NK-92 (cell line): ENCODE data around the gene ELAC2.

Experiments used
- DNase-seq: peaks from one replicate; lab custom pipeline; 2025; ENCODE audit not compliant: unreplicated experiment; lab: John Stamatoyannopoulos, UW

Gene ELAC2

DNA sequence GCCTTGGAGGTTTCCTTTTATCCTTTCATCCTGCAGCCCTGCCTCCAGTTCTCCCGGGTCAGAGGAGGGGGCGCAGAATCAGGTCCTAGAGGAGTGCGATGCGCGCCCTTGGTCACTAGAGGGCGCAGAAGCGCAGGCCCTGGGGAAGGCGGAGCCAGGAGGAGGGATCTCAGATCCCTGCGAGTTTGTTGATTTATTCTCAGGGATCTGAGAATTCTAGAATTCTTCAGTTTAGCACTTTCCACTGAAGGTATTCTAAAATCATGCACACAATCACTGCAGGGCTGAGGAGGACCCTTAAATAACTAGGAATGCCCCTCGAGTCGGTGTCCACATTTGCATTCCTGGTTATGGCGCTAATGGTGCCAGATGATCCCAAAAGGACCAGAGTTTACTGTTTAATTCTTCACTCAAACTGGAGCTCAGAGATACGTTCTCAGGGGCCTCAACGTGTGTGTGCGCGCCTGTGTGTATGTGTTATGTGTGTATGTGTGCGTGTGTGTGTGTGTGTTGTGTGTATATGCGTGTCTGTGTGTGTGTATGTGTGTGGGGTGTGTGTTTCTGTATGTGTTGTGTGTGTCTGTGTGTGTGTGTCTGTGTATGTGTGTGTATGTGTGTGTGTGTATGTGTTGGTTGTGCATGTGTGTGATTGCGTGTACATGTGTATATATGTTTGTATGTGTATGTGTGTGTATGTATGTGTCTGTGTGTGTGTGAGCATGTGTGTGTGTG is 6.9 kb upstream of the ELAC2 start:
- DNase-seq, result no peak

DNA sequence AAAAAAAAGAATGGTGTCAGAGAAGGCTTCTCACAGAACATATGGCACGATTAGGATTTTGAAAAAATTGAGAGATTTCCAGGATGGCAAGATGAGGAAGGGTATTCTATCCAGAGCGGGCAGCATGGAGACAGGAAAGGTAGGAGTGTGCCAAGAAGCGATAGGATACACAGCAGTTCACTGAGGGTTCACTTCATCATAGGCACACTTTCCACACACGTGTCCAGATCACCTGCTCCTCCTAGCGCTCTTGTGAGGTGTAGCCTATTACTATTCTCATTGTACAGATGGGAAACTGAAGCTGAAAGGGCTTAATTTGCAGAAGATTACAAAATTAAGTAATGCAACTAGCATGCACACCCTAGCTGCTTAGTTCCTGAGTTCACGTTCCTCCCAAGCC is 6.2 kb upstream of the ELAC2 start:
- no peak for DNase-seq

DNA sequence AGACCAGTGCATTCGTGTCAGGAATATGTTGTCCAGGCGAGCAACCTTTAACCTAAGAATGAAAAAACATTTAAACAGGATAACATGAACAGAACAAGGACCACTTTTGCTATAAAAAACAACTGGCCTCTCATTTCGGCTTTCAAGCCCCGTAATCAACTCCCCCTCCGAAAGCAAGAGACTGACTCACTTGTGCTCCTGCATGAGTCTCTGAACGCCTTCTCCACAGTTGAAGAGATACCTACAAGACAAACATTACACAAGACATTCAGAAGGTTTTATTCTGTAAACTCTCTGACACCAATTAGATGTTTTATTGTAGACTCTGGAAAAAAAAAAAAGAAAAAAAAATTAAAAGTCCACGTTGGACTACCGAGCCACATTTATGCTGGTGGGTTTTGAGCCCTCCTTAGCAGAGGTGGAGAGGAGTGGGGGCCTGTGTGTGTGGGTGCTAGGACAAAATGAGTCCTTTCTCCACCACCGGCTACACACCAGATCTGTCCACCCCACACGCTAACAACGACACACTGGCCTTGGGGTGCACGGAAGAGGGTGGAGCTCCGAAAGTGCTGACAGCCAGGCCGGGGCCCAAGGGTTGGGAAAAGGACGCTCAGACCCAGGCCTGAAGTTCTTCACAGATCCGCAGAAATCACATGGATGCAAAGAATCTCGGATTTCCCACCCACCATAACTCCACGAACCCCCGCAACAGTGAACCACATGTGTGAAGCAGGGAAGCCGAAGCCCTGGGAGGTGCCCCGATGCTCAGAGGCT is 759 bp downstream of the ELAC2 start:
- DNase-seq, result no peak

DNA sequence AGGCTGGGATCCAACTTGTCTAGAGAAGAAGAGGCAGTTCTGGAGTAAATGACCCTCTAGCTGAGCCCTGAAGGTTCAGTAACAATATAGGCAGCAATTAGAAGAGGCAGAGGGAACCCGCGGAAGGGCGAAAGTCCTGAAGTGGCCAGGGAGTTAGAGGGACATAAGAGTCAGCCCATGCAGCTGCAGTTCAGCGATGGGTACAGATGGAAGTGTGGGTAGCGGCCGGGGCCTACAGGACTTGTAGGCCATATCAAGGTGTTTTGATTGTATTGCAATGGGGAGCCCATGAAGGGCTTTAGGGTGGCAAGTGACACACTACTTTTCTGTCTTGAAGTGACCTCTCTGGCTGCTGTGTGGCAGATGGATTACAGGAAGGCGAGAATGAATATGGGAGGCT is 3.0 kb downstream of the ELAC2 start:
- no peak for DNase-seq

DNA sequence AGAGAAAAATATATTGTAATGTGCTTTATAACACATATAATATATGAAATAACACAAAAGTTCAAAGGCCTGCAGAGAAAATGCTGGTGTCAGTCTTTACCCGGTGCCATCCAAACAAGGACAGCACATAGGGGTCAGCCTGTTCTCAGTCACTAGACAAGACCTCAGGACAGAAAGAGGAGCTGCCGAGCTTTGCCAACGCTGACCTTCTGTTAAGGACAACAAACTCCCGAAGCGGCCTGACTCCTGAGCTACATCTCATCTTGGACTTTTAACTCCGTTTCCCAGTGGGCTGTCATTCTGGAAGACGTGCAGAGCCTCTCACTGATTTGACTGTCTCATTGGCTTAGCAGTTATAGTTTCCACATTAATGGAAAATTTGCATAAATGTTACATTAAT is 6.9 kb downstream of the ELAC2 start:
- DNase-seq, result no peak

DNA sequence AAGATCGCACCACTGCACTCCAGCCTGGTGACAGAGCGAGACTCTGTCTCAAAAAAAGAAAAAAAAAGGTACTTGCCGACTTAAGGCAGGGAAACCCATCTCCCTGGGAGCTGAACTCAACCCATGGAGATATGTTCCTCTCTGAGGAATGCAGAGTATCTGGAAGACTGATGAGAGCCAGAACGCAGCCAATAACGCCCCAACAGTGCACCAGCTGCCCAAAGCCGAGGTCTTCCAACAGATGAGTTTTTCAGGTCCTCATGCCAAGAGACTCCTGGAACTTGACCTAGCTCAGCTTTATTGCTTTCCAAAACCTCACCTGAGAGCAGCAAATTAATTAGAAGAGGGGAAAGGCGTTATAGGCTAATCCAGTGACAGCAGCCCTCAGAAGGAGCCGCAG is 9.4 kb downstream of the ELAC2 start:
- DNase-seq, result no peak

DNA sequence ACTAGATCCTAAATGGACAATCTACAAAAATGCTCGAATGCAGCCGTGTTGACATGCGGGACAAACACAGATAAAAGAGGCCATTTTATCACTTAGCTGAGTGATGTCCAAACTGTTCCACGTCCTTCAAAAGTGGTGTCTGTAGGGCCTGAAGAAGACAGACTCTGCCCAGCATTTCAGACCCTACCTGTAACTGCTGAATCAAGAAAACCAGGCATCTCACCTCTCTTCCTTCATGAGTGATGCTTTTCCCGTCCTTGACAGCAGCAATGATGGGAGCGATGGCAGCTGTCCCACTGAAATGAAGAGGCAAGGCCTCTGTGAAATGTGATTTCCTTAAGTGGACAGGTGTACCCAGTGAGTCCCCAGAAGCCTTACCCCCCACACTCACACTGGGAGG is 12.3 kb downstream of the ELAC2 start:
- no peak for DNase-seq

DNA sequence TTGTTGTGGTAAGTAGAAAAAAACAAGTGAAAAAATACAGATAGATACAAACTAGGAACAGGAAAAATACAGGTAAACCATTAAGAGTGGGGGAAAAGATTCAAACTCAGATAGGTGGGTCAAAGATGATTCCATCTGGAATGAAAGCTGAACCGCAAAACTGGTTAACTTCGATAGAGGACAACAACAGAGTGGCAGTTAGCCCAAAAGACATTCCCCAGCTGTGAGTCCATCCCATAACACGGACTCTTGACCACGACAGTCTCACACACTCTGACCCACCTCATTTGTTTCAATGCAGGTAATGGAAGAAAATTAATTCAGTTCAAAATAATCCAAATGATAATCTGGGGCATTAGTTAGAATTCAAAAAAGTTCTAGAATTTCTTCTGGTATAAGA is 13.5 kb downstream of the ELAC2 start:
- no peak for DNase-seq

DNA sequence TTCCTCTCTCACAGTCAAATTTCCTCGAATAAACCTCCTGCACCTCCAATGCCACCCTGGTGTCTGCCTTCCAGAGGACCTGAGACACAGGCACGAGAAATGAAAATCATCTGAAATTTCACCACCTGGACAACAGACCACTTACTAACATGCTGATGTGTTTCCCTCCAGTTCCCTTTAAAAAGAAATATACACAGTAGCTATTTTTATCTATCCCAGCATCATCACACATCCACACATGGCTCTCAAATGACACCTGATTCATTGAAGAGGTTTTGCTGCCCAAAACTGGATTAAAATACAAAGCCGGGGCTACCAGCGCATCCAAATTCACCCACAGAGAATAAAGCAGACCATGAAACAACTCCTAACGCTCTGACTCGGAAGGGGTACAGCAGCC is 13.9 kb downstream of the ELAC2 start:
- no peak for DNase-seq

DNA sequence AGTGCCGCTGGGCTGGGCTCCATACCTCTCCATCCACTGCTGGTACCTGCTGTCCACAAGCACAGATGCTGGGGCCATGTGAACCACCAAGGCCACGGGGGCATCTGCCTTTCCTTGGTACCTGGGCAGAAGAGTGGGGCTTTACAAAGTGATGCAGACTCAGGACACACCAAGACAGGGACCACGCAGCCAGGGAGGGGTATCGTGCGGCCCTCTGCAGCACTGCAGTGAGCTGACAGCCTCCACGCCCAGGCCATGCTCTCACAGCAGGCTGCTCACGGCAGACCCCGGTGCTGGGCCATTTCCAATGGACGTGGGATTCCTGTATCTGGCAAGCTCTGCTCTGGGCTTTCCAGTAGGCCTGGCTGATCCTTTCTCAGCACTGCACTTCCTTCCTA is 14.4 kb downstream of the ELAC2 start:
- DNase-seq, result no peak

DNA sequence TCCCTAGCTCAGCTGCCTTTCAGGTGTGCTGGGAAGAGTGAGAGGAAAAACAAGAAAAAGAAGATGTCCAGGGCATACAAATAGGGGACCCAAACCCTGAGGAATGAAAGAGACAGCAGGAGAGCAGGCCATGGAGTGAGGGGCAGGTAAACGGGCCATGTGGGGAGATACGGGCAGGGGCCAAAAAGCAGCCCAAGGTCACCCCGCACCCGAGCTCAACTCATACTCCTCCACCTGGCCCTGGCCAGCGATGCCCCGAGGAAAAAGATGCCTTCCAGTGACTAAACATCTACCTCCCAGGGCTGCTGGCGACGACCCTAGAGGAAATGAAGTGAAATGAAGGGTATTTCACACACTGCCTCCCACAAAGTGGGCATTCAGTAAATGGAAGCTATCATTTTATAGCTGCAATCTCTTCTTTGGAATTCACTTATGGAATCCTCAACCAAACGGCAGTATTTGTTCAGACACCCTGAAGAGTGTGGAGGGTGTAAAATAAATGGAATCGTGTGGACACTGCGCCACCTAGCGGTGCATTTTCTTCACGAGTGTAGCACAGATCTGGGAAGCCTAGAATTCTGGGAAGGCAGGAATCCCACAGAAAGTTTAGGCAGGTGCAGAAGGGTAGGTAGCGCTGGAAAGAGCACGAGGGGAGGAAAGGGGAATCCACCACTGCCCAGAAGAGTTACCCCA is 14.9 kb downstream of the ELAC2 start:
- DNase-seq, result no peak

DNA sequence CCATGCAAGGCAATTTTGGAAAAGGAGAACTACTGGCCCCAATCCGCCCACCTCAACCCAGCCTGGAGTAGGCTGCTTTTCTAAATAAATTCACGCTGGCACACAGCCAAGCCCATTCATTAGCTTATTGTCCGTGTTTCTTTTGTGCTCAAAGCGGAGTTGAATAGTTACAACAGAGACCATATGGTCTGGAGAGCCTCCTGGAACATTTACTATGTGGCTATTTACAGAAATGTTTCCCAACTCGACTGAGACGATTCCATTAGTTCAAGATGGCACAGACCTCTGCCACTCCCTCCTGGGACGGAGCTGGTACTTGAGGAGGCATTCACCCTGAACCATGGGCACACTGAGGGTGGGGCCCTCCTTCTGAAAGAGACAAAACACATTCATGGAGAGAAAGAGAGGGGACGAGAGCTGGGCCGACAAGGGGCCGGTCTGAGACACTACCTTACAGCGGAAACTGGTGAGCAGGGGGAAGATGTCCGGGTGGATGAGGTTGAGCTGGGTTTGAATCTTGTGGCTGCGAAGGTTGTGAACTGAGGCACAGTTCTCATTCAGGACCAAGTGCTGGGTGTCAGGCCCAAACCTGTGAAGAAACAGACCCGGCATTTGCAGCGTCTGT is 15.7 kb downstream of the ELAC2 start:
- DNase-seq, result no peak

DNA sequence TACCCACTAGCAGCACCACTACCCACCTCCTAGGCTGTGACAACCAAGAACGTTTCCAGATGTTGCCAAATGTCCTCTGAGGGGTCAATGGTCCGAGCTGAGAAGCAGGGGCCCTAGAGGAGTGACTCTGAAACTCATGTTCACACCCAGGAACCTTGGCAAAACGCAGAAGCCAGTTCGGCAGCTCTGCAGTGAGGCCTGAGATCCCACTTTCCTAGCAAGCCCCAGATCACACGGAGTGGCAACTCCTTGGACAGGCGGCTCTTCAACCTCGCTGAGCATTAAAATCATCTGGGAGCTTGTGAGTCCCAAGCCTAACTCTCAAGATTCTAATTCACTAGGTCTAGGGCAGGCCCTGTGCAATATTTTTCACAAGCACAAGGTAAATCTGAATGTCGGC is 17.3 kb downstream of the ELAC2 start:
- DNase-seq, result no peak

DNA sequence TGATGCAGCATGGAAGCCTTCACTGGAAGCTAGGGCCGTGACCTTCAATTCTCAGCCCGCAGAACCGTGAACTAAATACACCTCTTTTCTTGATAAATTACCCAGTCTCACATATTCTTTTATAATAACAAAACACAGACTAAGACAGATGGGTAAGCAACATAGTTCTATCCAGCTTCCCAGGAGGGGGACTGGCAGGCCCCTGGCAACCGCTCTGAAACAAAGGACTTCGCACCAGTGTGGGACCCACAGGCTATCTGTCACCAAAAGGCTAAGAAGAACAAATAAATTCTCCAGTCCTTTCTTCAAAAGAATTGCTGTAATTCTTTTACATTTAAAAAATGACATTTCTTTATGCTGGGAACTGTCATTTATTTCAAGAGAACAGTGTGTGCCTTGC is 19.0 kb downstream of the ELAC2 start:
- DNase-seq, result no peak

DNA sequence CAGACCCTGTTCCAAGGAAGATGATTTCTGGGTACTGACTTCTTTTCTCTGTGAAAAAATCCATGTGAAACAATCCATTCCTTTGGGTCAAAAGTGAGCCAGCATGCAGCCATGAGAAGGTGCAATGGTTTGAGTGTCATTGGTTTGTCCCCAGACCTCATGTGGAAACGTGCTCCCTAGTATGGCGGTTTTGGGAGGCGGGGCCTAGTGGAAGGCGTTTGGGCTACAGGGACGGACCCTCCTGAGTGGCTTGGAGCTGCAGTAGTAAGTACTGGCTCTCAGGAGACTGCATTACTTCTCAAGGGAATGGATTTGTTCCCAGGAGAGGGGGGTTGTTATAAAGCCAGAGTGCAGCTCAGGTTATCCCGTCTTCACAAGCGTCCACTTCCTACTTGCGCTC is 19.4 kb downstream of the ELAC2 start:
- DNase-seq, result no peak

DNA sequence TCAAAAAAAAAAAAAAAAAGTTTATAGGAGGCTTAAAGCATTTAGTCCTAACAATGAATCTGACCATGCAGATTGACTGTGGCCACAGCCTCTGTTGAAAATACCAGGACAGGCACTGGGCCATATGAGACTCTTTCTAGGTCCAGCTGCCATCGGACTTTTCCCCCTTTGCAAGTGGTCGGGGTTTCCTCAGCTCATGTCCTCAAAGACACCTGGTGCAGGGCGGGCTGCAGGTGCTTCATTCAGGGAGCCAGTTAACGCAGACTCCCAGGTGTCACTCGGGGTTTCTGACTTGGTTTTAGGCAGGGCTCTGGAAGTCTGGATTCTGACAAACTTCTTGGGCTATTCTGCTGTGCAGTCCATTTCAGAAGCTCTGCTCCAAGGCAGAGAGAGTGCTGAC is 20.9 kb downstream of the ELAC2 start:
- DNase-seq, result no peak

DNA sequence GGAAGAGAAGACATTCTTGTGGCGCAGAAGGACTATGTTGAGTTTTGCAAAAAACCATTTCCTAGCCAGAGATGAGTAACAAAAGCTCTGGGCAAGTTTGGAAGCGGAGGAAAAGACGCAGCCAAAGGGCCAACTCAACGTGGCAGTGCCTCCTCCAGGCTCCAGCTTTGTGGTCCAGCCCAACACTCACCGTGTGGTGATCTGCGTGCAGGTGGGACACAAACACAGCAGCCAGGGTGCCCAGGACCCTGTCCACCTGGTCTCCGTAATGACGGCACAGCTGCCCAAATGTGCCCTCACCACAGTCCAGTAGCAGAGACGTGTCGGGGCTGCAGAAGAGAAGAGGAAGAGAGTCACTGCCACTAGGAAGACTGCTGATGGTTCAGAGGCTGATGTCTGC is 21.5 kb downstream of the ELAC2 start:
- DNase-seq, result no peak

DNA sequence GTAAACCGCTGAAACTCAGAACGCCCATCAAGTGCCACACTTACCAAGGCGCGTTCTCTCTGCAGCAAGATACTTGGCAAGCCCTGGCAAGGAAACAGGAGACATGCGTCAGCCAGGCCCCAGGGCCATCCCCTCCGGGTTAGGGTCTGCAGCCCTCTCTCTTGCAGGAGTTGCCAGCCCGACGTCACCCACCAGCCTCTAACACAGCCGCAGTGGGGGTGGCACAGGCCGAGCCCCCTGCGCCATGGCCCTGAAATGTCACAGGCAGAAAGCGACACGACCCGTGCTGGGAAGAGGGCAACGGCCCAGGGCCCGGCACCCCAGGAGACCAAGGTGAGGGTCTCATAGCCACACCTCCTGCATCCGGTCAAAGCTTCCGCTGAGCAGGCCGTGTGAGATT is 21.9 kb downstream of the ELAC2 start:
- no peak for DNase-seq

DNA sequence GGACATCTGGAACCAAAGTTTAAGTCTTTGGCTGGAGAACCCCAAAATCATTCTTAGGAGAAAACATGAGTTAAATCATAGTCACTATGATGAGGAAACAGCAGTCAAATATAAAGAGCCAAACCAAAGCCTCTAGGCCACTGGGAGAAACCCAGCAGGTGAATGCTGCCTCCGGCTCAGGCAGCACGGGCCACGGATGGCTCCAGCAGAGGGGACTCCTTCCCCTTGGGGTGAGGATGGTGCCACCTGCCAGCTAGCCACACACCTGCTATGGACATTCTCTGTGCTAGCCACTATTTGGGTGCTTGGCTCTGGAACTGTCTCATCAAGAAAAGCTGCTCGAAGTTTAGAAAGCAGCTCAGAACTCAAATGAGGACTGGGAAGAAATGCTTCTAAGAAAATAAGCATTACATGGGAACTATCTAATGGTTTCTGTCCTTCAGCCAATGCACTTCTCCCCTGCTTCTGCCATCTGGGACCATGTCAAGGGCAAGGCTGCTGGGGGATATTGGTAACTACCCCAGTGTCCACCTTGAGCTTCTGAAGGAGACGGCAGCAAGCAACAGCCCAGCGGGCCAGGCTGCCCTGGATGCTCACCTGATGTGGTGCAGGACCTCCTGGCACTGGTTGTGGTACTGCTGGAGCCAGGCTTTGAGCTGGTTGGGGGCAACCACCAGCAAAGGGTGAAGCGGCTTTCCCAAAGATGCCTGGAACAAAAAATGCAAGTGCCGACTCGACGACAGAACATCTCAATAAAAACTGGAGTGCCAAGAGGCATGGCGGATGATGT is 22.5 kb downstream of the ELAC2 start:
- no peak for DNase-seq

DNA sequence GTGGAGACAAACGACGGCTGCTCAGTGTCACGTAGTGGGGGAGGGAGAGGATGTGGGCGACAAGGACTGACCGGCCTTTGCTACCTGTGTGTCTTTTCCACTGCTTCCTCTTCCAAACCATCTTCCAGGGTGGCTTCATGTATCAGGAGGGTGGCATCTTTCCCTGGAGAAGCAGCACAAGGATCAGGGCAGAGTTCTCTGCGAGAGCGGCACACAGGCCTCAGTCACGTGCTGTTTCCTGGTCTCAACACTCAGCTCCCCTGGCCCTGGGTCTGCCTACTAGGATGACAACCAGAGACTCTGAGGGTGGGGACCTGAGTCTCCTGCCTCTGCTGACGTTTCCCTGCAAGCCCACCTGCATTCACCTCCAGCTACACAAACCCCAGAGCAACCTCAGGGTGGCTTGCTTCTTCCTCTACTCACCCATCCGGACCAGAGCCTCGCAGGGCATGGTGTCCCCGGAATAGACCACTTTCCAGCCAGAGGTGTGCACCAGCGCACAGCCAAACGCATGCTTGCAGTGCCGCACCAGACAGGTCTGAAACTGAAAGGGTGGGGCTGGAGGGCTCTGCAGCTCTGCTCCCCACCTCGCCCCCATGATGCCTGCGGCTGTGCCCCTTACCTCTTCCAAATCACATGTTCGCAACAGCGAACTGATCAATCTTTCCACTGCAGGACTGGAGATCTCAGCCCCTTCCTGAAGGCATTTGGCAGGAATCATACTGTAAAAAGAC is 23.3 kb downstream of the ELAC2 start:
- DNase-seq, result no peak
